Lower leg skin (tissue), 3 donors: Measurements from ENCODE around the gene NECTIN1.

Experiments
- POLR2A ChIP-seq, 2 donors: fragments of 450-650 bp; IDR thresholded peaks; one replicate each; pipeline ENCODE4 v1.6.1; 2016 to 2017; ENCODE audit warnings: antibody characterized with exemption in 2 of 2, mild to moderate bottlenecking in 1 of 2, moderate library complexity in 1 of 2
- TF ChIP-seq, protein P1 (sequence below), 3 donors: fragments of 450-650 bp; IDR thresholded peaks; one replicate each; pipeline ENCODE4 v1.5.1; 2016; ENCODE audit warnings: antibody characterized with exemption in 3 of 3, mild to moderate bottlenecking in 3 of 3, moderate library complexity in 2 of 3

DNA sequence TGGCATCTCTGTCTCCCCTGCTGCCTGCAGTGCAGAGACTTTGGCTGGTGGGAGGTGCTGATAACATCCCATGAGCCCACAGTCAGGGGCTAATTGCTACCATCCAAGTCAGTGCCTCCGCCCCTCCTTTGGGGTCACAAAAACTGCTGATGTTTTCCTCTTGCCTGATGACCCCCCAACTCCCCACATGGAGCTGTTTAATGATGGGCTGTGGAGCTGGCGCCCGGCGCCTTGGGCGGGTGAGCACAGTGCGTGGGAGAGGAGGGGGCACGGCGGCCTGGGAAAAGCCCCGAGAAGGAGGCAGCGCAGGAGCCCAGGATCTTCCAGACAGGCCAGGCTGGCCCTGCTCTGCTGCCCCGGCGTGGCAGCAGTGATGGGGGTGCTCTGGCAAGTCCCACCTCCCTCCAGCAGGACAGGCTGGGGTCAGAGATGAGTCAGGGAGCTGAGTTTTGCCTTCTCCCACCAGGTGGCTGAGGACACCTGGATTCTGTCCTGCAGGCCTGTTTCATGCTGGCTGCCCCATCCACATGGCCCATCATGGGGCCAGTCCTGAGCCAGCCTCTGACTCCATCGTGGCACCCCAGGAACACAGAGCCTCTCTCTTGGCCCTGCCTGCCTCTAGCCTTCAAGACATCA is 43.8 kb downstream of the NECTIN1 start:
- TF ChIP-seq, protein P1, sequence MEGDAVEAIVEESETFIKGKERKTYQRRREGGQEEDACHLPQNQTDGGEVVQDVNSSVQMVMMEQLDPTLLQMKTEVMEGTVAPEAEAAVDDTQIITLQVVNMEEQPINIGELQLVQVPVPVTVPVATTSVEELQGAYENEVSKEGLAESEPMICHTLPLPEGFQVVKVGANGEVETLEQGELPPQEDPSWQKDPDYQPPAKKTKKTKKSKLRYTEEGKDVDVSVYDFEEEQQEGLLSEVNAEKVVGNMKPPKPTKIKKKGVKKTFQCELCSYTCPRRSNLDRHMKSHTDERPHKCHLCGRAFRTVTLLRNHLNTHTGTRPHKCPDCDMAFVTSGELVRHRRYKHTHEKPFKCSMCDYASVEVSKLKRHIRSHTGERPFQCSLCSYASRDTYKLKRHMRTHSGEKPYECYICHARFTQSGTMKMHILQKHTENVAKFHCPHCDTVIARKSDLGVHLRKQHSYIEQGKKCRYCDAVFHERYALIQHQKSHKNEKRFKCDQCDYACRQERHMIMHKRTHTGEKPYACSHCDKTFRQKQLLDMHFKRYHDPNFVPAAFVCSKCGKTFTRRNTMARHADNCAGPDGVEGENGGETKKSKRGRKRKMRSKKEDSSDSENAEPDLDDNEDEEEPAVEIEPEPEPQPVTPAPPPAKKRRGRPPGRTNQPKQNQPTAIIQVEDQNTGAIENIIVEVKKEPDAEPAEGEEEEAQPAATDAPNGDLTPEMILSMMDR (IDR thresholded peaks at IDR 0.05), result no peak
- TF ChIP-seq POLR2A (IDR thresholded peaks at IDR 0.05), result no peak
